GM18867 (cell line): Measurements from ENCODE around the gene DBNDD1.

Experiments used
- ATAC-seq: cut with Tn5 transposase; IDR thresholded peaks from one replicate; pipeline ENCODE4 v1.9.1; 2021; ENCODE audit warnings: mild to moderate bottlenecking, moderate library complexity; ENCODE audit not compliant: unreplicated experiment

Gene DBNDD1

DNA sequence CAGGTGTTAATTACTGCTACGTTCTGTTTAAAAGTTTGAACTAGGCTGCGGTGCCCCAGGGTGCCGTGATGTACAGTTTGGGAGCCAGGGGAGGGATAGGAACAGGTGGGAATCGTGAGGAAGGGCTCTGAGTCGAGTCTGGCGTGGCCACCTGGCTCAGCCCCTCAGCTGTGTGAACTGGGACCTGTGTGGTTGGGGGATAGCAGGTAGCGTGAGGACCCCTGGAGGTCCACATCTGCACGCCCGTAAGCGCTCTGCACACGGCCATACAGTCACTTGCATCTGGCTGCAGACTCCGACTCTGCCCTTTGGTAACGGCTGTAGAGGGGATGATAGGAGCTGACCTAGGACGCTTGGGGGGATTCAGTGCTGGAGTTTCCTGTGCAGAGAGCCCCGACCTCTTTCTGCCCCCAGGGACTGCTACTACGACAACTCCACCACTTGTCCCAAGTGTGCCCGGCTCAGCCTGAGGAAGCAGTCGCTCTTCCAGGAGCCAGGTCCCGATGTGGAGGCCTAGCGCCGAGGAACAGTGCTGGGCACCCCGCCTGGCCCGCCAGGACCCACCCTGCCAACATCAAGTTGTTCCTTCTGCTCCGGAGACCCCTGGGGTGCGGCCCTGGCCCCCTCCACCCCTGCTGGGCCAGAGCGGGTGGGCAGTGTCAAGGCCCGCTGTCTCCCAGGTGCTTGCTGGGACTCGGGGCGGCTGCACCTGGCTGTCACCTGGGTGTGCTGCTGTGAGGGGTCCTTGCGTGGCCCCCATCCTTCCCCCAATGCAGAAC lies 53.6 kb downstream of the DBNDD1 start:
- ATAC-seq: no peak

DNA sequence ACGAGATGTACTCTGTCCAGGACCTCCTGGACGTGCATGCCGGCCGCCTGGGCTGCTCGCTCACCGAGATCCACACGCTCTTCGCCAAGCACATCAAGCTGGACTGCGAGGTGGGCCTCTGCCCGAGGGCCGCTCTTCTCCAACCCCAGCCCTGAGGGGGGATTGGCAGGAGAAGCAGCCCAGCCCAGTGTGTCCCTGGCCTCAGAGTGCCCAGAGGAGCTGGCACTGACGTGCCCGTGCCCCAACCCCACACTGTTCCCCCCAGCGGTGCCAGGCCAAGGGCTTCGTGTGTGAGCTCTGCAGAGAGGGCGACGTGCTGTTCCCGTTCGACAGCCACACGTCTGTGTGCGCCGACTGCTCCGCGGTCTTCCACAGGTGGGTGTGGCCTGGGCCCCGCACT lies 55.1 kb downstream of the DBNDD1 start:
- no peak for ATAC-seq

DNA sequence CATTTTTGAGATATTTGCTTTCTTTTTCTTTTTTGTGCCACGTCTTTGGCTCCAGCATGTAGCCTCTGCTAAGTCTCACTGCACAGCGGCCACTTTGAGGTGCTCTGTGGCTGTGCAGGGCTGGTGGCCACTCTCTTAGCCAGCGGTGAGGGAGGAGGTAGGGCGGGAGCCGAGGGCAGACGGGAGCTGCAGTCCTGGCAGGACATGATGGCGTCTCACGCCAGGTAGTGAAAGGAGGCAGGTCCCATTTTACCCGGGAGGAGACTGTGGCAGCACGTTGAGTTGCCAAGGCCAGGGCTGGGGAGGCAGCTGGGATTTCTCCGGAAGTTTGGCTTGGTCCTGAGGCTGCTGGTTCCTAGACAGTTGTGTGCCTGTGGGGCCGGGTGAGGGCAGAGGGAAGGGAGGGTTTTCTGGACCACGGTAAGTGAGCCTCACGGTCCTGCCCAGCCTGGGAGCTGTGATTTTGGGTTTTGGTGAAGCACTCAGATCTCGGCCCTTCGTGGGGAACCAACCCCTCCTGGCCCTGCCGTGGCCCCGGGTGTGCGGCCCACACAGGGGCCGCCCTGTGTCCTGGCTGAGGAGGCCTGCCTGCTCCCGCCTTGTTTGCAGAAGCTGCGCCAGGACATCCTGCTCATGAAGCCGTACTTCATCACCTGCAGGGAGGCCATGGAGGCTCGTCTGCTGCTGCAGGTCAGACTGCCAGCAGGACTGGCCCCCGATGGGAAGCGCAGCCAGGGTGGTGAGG lies 56.3 kb downstream of the DBNDD1 start:
- ATAC-seq: no peak

DNA sequence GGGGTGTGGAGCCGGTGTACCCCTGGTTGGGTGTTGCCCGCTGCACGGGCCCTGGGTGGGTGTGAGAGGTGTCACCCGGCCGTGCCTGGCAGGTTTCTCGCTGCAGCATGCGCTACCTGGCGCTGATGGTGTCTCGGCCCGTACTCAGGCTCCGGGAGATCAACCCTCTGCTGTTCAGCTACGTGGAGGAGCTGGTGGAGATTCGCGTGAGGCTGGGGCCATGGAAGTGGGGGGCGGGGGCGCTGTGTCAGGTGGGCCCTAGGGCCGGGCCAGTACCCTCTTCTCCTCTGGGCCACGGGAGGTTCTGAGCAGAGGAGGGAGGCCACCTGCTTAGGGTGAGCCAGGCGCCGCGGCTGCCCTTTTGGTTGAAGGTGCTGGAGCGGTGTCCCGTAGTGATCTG lies 57.3 kb downstream of the DBNDD1 start:
- ATAC-seq: no peak

DNA sequence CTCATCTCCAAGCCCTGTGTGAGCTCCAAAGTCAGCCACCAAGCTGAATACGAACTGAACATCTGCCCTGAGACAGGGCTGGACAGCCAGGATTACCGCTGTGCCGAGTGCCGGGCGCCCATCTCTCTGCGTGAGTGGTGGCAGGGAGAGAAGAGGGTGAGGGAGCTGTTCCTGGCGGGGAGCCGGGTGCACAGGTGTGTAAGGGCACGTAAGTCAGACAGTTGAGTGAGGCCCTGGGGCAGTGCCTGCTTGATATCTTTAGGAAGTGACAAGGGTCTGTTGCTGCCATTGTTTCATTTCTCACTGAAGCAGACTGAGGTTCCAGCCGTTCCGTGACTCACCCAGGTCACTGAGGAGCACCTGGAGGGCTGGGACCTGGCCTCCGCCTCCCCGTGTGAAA lies 58.3 kb downstream of the DBNDD1 start:
- ATAC-seq: no peak

DNA sequence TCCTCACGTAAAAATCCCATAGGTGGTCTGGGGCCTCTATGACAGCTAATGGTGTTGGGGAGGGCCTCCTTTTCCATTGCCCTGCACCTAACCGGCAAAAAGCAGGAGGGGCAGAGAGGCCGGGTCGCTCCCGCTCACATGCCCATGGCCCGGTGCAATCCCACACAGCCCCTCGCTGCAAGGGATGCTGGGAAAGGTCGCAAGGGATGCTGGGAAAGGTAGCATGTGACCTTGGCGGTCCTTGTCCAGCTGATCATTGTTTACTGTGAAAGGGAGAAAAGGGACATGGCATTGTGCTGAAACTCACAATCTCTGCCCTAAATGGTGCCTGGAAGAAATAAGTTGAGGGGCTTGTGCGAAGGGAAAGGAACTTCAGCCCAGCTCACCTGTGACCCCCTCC lies 60.7 kb downstream of the DBNDD1 start:
- no peak for ATAC-seq

DNA sequence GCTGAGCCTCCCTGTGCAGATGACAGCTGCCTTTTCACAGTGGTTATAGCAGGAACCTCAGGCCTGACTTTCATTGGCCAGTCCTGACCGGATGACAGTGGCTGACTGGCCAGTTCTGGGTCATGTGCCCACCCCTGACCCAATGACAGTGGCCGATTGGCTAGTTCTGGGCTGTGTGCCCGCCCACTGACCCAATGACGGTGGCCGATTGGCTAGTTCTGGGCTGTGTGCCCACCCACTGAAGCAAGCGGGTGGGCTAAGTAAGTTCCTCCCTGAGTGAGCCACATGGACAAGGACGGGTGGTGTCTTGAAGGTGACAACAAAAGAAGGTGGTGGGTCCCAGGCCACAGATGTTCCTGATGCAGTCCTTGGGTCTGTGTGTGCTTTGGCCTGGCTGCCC lies 61.2 kb downstream of the DBNDD1 start:
- no peak for ATAC-seq

DNA sequence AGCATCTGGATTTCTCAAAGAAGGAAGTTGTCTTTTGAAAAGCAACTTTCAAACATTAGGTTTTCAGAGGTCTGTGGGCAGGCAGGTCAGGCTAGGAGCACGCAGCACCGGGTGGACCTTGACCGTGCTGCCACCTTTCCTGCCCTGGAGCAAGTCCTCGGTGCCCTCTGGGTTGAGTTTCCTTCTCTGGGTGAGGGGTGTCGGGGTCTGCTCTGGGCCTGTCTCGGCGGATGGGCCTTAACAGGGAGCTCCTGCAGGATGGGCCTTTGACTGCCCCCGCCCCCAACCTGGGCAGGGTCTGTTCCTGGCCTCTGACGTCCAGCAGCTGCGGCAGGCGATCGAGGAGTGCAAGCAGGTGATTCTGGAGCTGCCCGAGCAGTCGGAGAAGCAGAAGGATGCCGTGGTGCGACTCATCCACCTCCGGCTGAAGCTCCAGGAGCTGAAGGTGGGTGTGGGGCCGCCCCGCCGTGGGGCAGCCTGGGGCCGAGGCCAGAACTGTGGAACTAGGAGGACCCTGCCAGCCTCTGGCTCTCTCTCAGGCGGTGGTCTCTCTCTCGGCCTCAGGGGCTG lies 62.0 kb downstream of the DBNDD1 start:
- ATAC-seq: no peak

DNA sequence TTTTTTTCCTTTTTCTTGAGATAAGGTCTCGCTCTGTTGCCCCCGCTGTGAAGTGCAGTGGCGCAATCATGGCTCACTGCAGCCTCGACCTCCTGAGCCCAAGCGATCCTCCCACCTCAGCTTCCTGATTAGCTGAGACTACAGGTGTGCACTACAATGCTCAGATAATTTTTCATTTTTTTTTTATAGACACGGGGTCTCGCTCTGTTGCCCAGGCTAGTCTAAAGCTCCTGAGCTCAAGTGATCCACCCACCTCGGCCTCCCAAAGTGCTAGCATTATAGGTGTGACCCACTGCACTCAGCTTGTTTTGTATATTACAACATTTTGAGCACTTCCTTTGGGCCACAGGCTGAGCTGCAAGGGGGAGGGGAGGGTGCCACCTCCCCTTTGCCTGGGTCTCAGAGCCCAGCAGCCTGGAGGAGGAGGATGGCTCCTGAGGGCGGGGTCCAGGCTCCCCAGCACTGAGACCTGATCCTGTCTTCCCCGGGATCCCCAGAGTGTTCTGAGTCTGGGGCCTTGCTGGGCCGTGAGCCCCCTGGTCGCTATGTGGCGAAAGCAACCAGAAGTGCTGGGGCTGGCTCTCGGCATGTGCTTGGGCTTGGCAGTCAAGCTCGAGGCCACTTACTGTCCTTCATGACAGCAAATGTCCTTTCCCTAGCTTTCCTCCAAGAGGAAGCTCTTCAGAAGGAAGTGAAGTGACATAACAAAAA lies 62.6 kb downstream of the DBNDD1 start:
- ATAC-seq: no peak

DNA sequence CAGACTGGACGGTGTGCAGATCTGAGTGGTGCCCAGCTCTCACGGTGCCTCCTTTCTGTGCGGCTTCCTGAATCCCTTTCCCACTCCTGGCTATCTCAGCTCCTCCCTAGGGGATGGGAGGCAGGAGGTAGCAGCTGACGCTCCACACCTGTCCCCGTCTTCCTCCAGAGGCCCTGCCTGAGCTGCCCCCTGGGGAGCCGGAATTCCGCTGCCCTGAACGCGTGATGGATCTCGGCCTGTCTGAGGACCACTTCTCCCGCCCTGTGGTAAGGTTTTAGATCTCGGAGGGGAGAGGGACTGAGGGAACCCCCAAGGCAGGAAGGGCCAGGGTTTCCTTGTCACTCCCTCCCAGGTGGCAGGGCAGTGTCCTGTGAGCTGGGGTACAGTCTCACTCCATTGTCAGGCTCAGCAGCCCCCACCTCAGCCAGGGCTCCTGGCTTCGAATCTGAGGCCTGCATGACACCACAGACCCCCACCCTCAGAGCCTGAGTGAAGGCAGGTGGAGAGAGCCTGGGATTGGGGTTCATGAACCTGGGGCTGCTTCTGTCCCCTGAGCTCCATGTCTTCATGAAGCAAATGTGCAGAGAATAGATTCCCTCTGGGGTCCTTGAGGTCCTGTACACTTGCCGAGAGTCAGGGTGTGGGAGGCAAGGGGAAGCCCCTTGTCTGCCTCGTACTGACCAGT lies 64.1 kb downstream of the DBNDD1 start:
- no peak for ATAC-seq
